AG04449 (cell line): ENCODE data around the gene RELN.

Experiments used
- CTCF ChIA-PET: fragments of 350-600 bp; formaldehyde crosslinking; extraction: SDS; loops from one replicate; lab custom pipeline; 2021; ENCODE audit warnings: antibody characterized with exemption; lab: Yijun Ruan, JAX
- POLR2A ChIA-PET: fragments of 400-600, 350-600 bp; formaldehyde crosslinking; extraction: SDS; loops from one replicate; lab custom pipeline; 2020; ENCODE audit warnings: antibody characterized with exemption, inconsistent platforms; lab: Yijun Ruan, JAX
- DNase-seq: peaks from one replicate; pipeline ENCODE4 v3.0.0-alpha.2; 2010; ENCODE audit warnings: low read depth, low spot score
- H3K4me3 ChIP-seq: 2 replicates; pipeline ENCODE4 v1.5.1; 2011; ENCODE audit warnings: low read depth, mild to moderate bottlenecking, control low read depth, low read length
- TF ChIP-seq, protein P1 (sequence below): IDR thresholded peaks from one replicate; pipeline ENCODE4 v1.5.1; 2011; ENCODE audit warnings: mild to moderate bottlenecking, moderate library complexity, low read length, control low read depth, inconsistent platforms; ENCODE audit not compliant: insufficient read depth; ENCODE audit errors: missing control alignments

The RELN gene

DNA sequence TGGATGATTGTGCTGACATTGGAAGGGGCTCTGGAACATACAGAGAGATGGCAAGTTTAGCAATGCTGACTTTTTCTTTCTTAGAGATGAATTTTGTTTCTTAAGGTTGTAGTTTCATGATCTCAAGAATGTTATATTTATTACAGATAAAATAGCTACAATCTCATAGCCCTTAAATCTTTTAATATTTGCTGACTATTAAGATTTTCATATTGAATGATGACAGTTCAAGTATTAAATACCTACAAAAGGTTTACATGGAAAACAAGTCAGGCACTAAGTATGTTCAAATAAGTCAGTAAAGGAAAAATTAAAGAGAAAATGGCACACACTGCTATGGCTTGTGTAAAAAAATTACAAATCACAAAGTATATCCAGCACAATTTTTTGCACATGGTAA is 291.4 kb downstream of the RELN start:
- ChIA-PET POLR2A (no interaction called here), CTCF (no interaction called here)
- TF ChIP-seq, protein P1, sequence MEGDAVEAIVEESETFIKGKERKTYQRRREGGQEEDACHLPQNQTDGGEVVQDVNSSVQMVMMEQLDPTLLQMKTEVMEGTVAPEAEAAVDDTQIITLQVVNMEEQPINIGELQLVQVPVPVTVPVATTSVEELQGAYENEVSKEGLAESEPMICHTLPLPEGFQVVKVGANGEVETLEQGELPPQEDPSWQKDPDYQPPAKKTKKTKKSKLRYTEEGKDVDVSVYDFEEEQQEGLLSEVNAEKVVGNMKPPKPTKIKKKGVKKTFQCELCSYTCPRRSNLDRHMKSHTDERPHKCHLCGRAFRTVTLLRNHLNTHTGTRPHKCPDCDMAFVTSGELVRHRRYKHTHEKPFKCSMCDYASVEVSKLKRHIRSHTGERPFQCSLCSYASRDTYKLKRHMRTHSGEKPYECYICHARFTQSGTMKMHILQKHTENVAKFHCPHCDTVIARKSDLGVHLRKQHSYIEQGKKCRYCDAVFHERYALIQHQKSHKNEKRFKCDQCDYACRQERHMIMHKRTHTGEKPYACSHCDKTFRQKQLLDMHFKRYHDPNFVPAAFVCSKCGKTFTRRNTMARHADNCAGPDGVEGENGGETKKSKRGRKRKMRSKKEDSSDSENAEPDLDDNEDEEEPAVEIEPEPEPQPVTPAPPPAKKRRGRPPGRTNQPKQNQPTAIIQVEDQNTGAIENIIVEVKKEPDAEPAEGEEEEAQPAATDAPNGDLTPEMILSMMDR, result no peak
- no peak for DNase-seq
- no peak overlapping the region for H3K4me3 ChIP-seq

DNA sequence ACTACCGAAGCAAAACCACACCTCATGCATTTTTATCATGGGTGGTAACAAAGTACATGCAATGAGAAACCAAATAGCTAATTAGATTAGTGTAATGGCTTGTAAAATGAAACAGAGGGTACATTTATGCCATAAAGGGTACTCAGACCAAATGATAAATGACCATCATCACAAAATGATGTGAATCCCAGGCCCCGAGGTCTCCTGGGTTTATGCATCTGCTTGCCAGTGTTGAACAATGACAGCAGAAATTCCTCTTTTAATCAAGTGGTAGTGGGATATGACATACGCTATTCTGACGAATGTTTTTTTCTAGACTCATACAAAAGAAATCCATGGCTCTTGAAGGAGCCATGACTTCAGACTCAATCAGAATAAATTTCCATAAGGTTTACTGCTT is 293.9 kb downstream of the RELN start:
- no peak overlapping the region for H3K4me3 ChIP-seq
- ChIA-PET POLR2A (no interaction called here), CTCF (no interaction called here)
- TF ChIP-seq, protein P1, result no peak
- no peak for DNase-seq

DNA sequence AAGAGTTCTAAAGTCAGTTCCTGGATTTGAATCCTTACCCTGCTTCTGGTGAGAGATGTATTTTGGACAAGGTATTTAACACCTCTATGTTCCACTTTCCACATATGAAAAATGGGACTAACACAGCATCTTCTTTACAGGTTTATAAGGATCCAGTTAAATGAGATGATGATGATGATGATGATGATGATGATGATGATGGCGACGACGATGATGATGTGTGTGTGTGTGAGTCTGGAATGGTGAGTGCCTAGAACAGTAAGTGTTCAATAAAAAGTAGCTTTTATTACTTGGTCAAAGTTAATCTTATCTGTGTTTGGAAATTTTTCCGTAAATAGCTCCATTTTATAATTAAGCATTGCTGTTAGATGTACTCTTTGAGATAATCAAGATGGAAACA is 295.2 kb downstream of the RELN start:
- TF ChIP-seq, protein P1, result no peak
- ChIA-PET CTCF (interaction anchor here (1.3 kb wide), 1 partner anchor 19 kb away, joined by 3 read pairs; no protein-coding TSS in a partner anchor), POLR2A (no interaction called here)

DNA sequence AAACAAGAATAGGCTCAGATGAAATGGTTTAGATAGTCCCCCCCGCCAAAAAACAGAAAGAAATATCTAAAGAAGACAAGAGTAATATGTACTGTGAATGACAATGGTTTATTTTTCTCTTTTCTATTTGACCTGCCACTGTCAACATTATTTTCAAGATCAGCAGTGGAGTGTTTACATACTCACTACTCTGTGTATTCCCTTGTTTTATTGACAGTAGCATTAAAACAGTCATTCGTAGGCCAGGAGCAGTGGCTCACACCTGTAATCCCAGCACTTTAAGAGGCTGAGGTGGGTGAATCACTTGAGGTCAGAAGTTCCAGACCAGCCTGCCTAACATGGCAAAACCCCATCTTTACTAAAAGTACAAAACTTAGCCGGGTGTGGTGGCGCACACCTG is 298.2 kb downstream of the RELN start:
- CTCF ChIA-PET, result interaction anchor here (1.4 kb wide), 1 partner anchor 11 kb away, joined by 3 read pairs; no protein-coding TSS in a partner anchor
- POLR2A ChIA-PET, result no interaction called here
- TF ChIP-seq, protein P1, result no peak
- DNase-seq, result no peak
- H3K4me3 ChIP-seq, result no peak overlapping the region

More for the DNA sequence above, 295.2 kb downstream of the RELN start:
- H3K4me3 ChIP-seq, result no peak overlapping the region
- no peak for DNase-seq

DNA sequence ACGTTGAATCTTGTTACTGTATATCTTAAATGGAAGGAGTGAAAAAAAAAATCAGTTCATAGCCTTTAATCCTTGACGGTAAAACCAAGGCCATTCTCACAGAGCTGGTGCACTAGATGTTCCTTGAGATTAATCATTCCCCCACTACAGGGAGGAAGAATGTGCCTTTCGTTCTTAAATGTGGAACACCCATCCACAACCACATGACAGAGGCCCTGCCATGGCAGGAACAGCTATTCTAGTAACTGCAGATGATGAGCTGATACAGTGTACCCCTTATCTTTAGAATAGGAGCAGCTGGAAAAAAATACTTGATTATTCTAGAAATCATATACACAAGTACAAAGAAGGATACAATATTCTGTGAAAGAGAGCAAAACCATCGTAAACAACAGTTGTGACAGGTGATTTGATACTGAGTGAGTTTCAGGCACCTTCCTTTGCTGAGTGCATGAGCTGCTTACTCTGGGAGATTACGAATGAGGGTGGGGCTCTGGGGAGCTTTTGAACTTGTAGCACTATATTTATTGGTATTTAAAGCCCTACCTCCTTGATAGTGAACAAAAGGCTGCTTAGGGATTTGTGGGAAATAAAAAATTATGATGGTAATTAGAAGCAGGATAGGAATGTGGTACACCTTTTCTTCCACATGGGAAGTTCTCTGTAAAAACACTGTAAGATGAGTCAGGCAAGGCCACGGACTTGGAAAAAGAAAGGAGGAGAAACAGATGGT is 299.1 kb downstream of the RELN start:
- ChIA-PET POLR2A (no interaction called here), CTCF (interaction anchor here (1.0 to 1.4 kb wide), 2 partner anchors 10 to 11 kb away, joined by 3 read pairs; no protein-coding TSS in a partner anchor)
- TF ChIP-seq, protein P1, result no peak
- DNase-seq, result no peak
- no peak overlapping the region for H3K4me3 ChIP-seq

DNA sequence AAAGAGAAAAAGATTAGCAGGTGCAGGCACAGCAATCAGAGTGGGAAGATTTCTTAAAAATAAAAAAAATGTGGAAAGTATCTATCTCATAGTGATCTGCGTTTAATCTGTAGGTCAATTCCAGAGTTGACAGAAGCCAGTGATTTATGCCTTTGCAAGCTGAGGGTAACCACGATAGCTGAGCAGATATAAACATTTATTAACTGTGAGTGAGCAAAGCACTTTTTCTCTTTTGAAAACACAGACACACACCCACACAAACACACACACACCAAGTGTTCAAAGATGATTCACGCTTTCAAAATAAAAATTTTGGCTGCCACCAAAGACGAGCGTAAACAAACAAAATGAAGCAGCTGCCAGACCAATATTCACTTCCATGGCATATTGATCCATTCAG is 300.2 kb downstream of the RELN start:
- POLR2A ChIA-PET, result no interaction called here
- no peak for DNase-seq
- CTCF ChIA-PET, result interaction anchor here (1.0 kb wide), 1 partner anchor 10 kb away, joined by 3 read pairs; no protein-coding TSS in a partner anchor
- H3K4me3 ChIP-seq, result no peak overlapping the region
- TF ChIP-seq, protein P1, result no peak
